Caco-2 (cell line): ENCODE results near the gene RSBN1. TPM values are rescaled to one million over a fixed set of nuclear protein-coding genes. Genes with fewer than 3 reads are reported as not detected.

Experiments used
- BruUV-seq: library from RNA; stranded (reverse); fragments of 400-500 nt; replicated peaks from 2 replicates; lab custom pipeline; 2021; lab: Mats Ljungman, UMichigan
- CTCF ChIA-PET: fragments of 300-600 bp; sonication (Branson Sonifier 250); formaldehyde crosslinking; loops from one replicate; lab custom pipeline; 2022; ENCODE audit warnings: antibody characterized with exemption; lab: Charles Lee
- POLR2A ChIA-PET: fragments of 300-600 bp; sonication (Branson Sonifier 250); formaldehyde crosslinking; loops from one replicate; lab custom pipeline; 2022; ENCODE audit warnings: antibody characterized with exemption; lab: Charles Lee
- DNase-seq, 2 experiments: peaks; one replicate each; pipeline versions ENCODE4 v3.0.0 to v3.0.0-alpha.2; 2020 to 2022
- H3K27me3 ChIP-seq: replicated peaks from 2 replicates; pipeline ENCODE4 v1.6.0; 2011; ENCODE audit warnings: low read length; ENCODE audit not compliant: control insufficient read depth, insufficient read depth
- H3K36me3 ChIP-seq: 2 replicates; pipeline ENCODE4 v1.5.1; 2011; ENCODE audit warnings: low read length; ENCODE audit not compliant: control insufficient read depth, insufficient read depth
- H3K4me1 ChIP-seq: fragments of 250-450 bp; sonication (Bioruptor Pico); 2 replicates; pipeline ENCODE4 v1.5.1; 2020; ENCODE audit warnings: mild to moderate bottlenecking
- H3K4me3 ChIP-seq: 2 replicates; pipeline ENCODE4 v1.5.1; 2011; ENCODE audit warnings: low read depth, mild to moderate bottlenecking, control low read depth, low read length
- H3K9me3 ChIP-seq: fragments of 250-450 bp; sonication (Bioruptor Pico); 2 replicates; pipeline ENCODE4 v1.5.1; 2020; ENCODE audit warnings: mild to moderate bottlenecking, moderate library complexity
- H3K27ac Mint-ChIP-seq: one replicate; pipeline ENCODE4 v1.8.0; 2022; ENCODE audit warnings: mixed read lengths; ENCODE audit not compliant: unreplicated experiment
- H3K27me3 Mint-ChIP-seq: one replicate; pipeline ENCODE4 v1.8.0; 2022; ENCODE audit warnings: mixed read lengths; ENCODE audit not compliant: insufficient read depth, unreplicated experiment
- H3K36me3 Mint-ChIP-seq: one replicate; pipeline ENCODE4 v1.8.0; 2022; ENCODE audit warnings: mild to moderate bottlenecking, mixed read lengths; ENCODE audit not compliant: insufficient read depth, unreplicated experiment
- H3K4me1 Mint-ChIP-seq: one replicate; pipeline ENCODE4 v1.8.0; 2022; ENCODE audit warnings: low read depth, mixed read lengths; ENCODE audit not compliant: unreplicated experiment
- H3K4me3 Mint-ChIP-seq: one replicate; pipeline ENCODE4 v1.8.0; 2022; ENCODE audit warnings: mild to moderate bottlenecking, moderate library complexity, mixed read lengths; ENCODE audit not compliant: unreplicated experiment
- H3K9me3 Mint-ChIP-seq: one replicate; pipeline ENCODE4 v1.8.0; 2022; ENCODE audit warnings: mixed read lengths; ENCODE audit not compliant: unreplicated experiment
- CTCF ChIP-seq, 2 experiments: fragments of 200-600 bp in 1 of 2; IDR thresholded peaks; 1 replicate in 1 of 2; 2 replicates in 1 of 2; pipeline versions ENCODE4 v1.5.1 to v1.8.0; 2011 to 2022; ENCODE audit warnings: antibody characterized with exemption in 1 of 2, control low read depth in 1 of 2, inconsistent platforms in 1 of 2, low read depth in 1 of 2, low read length in 1 of 2, mild to moderate bottlenecking in 1 of 2, moderate library complexity in 1 of 2; ENCODE audit not compliant: insufficient read depth in 1 of 2, severe bottlenecking in 1 of 2, unreplicated experiment in 1 of 2
- intact Hi-C: fragments of 100-400 bp; cut with micrococcal nuclease; formaldehyde crosslinking; loops from one replicate; pipeline ENCODE4 v1.10.0; 2022; ENCODE audit not compliant: unreplicated experiment
- total RNA-seq: library from RNA; stranded (reverse); gene quantifications from 2 replicates; pipeline ENCODE4 v1.2.3, GENCODE V29; 2022

The RSBN1 gene
- total RNA-seq, 1 experiment from 2014 or later: 7.3 TPM

GRCh38 chr1:113747376-113747775 is 64.9 kb downstream of the RSBN1 start:
- Mint-ChIP-seq H3K9me3 (no peaks in the 10 kb centered on the region), H3K27ac (no peak overlapping the region), H3K4me3 (no peak overlapping the region), H3K4me1 (no peaks in the 10 kb centered on the region), H3K36me3 (peaks cover 10% of the 10 kb centered on the region), H3K27me3 (no peaks in the 10 kb centered on the region)
- TF ChIP-seq CTCF (IDR thresholded peaks at IDR 0.05; ENCODE audit: insufficient read depth in 1 of 2, low read depth in 1 of 2, low read length in 1 of 2, severe bottlenecking in 1 of 2, unreplicated experiment in 1 of 2): no peak
- Histone ChIP-seq H3K4me1 (no peaks in the 10 kb centered on the region), H3K36me3 (no peaks in the 10 kb centered on the region), H3K9me3 (no peaks in the 10 kb centered on the region), H3K27me3 (no peaks in the 10 kb centered on the region), H3K4me3 (no peak overlapping the region)
- intact Hi-C loops: no loop called here
- BruUV-seq: no TSS peak
- ChIA-PET POLR2A (no interaction called here), CTCF (no interaction called here)
- no peak for DNase-seq

DNA sequence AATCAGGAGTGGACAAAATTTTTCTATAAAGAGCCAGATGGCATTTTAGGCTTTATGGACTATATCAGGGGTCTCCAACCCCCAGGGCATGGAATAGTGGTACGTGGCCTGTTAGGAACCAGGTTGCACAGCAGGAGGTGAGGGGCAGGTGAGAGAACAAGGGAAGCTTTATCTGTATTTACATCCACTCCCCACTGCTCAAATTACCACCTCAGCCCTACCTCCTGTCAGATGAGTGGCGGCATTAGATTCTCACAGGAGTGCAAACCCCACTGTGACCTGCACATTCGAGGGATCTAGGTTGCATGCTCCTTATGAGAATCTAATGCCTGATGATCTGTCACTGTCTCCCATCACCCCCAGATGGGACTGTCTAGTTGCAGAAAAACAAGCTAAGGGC is 66.9 kb downstream of the RSBN1 start:
- no peak for TF ChIP-seq CTCF (IDR thresholded peaks at IDR 0.05; ENCODE audit: insufficient read depth in 1 of 2, low read depth in 1 of 2, low read length in 1 of 2, severe bottlenecking in 1 of 2, unreplicated experiment in 1 of 2)
- no peaks in the 10 kb centered on the region for H3K27me3 Mint-ChIP-seq
- Histone ChIP-seq H3K4me1 (no peaks in the 10 kb centered on the region), H3K27me3 (no peaks in the 10 kb centered on the region), H3K36me3 (no peaks in the 10 kb centered on the region), H3K4me3 (no peak overlapping the region), H3K9me3 (no peaks in the 10 kb centered on the region)
- intact Hi-C loops: no loop called here
- peaks cover 10% of the 10 kb centered on the region for H3K36me3 Mint-ChIP-seq
- no peaks in the 10 kb centered on the region for H3K4me1 Mint-ChIP-seq
- H3K27ac Mint-ChIP-seq: no peak overlapping the region
- no TSS peak for BruUV-seq
- H3K9me3 Mint-ChIP-seq: no peaks in the 10 kb centered on the region
- no peak overlapping the region for H3K4me3 Mint-ChIP-seq
- POLR2A ChIA-PET: interaction anchor here (0.6 kb wide), 1 partner anchor 201 kb away, joined by 3 read pairs; no protein-coding TSS in a partner anchor
- CTCF ChIA-PET: no interaction called here
- DNase-seq: no peak

- H3K27me3 Mint-ChIP-seq: no peaks in the 10 kb centered on the region
- CTCF ChIA-PET: no interaction called here
- Histone ChIP-seq H3K9me3 (no peaks in the 10 kb centered on the region), H3K4me1 (no peaks in the 10 kb centered on the region), H3K4me3 (no peak overlapping the region), H3K27me3 (no peaks in the 10 kb centered on the region), H3K36me3 (no peaks in the 10 kb centered on the region)
- DNase-seq: no peak
- no peak overlapping the region for H3K4me3 Mint-ChIP-seq
- BruUV-seq: no TSS peak
- intact Hi-C loops: no loop called here
- H3K4me1 Mint-ChIP-seq: no peaks in the 10 kb centered on the region
- H3K9me3 Mint-ChIP-seq: no peaks in the 10 kb centered on the region
- TF ChIP-seq CTCF (IDR thresholded peaks at IDR 0.05; ENCODE audit: insufficient read depth in 1 of 2, low read depth in 1 of 2, low read length in 1 of 2, severe bottlenecking in 1 of 2, unreplicated experiment in 1 of 2): no peak
- no peak overlapping the region for H3K27ac Mint-ChIP-seq
- POLR2A ChIA-PET: no interaction called here
- H3K36me3 Mint-ChIP-seq: peaks cover 5% of the 10 kb centered on the region
Measured at GRCh38 chr1:113744114-113744513, 68.2 kb downstream of the RSBN1 start.
